Measurements from ENCODE around the gene APOL3.

APOL3 gene

DNA sequence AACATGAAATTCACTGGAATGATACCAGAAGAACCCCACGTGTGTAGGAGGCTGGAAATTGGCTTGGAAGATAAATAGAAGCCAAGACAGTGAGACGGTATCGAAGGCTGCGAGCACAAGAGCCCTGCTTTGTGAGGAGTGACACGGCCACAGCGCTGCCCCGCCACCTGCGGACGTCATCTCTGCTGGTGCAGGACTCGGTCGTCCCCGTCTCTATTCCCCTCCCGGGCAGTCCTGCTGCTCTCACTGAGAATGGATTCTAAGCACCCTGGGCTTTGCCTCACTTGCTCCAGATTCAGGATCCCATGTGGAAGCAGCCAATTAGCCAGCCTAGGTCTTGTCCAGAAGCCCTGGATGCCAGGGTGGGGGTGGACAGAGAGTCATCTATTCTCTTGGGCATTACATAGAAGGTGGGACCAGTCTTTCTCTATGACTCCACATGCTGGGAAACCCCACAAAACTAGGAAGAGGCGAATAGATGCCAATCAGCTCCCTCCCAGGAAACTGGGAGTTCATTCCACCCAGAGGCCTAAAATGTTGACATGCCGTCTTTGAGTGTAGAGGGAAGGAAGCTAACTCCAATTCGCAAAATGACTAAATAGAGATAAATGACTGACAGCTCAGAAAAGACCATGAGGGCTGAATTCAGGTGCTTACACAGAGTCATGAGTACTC is 25.1 kb downstream of the APOL3 start:
- H3K4me1 ChIP-seq: no peaks in the 10 kb centered on the region
- H3K36me3 ChIP-seq: peaks cover 0 to 4% (median 0%) of the 10 kb centered on the region in 3 donors
- intact Hi-C loops (cut with DNase I; ENCODE audit: low total_unique reads): no loop called here
- TF ChIP-seq, protein P1, sequence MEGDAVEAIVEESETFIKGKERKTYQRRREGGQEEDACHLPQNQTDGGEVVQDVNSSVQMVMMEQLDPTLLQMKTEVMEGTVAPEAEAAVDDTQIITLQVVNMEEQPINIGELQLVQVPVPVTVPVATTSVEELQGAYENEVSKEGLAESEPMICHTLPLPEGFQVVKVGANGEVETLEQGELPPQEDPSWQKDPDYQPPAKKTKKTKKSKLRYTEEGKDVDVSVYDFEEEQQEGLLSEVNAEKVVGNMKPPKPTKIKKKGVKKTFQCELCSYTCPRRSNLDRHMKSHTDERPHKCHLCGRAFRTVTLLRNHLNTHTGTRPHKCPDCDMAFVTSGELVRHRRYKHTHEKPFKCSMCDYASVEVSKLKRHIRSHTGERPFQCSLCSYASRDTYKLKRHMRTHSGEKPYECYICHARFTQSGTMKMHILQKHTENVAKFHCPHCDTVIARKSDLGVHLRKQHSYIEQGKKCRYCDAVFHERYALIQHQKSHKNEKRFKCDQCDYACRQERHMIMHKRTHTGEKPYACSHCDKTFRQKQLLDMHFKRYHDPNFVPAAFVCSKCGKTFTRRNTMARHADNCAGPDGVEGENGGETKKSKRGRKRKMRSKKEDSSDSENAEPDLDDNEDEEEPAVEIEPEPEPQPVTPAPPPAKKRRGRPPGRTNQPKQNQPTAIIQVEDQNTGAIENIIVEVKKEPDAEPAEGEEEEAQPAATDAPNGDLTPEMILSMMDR (IDR thresholded peaks at IDR 0.05): no peak
- H3K9me3 ChIP-seq: no peaks in the 10 kb centered on the region
- DNase-seq: no peak
- no peak overlapping the region for H3K27ac ChIP-seq
- H3K4me3 ChIP-seq: no peak overlapping the region
- H3K27me3 ChIP-seq: no peaks in the 10 kb centered on the region

DNA sequence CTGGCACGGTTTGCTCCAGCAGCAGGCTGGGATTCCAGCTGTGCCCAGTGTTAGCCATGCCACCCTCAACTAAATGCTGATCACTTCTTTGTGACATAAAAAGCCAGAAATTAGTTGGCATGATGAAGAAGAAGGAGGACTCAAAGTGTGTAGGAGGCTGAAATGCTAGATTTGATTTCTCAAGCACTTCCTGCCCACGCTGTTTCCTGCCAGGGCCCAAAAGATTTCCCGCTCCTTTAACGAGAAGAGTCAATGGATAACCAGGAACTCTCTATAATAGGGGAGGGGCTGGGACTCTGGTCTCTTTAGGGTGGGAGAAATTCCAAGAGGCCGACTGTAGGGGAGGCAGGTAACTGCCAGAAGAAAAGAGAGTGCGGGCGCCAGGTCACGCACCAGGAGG is 26.4 kb downstream of the APOL3 start:
- Histone ChIP-seq H3K4me3 (no peak overlapping the region), H3K4me1 (no peaks in the 10 kb centered on the region), H3K27me3 (peaks cover 0 to 3% of the 10 kb centered on the region in 2 donors), H3K9me3 (no peaks in the 10 kb centered on the region), H3K36me3 (no peaks in the 10 kb centered on the region), H3K27ac (no peak overlapping the region)
- no peak for DNase-seq
- TF ChIP-seq, protein P1 (IDR thresholded peaks at IDR 0.05): no peak
- intact Hi-C loops (cut with DNase I; ENCODE audit: low total_unique reads): no loop called here

DNA sequence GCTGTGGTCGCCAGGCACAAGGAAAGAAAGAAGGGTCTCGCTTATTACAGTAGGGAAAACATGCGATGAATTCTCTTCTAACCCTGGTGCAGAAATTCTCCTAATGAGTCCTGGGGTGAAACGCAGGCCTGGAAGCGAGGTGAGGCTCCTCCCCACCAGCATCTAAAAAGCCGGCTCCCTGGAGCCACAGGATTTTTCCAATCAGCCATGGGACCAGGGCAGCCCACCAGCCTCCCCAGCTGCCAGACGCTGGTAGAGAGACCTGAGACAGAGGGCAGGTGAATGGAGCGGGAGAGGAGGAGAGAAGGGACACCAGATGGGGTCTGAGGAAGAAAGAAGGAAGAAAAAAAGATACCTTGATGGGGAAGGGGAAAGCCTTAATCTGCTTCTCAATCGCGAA is 28.6 kb downstream of the APOL3 start:
- Histone ChIP-seq H3K4me1 (no peaks in the 10 kb centered on the region), H3K27me3 (peaks cover 0 to 9% of the 10 kb centered on the region in 2 donors), H3K4me3 (no peak overlapping the region), H3K27ac (no peak overlapping the region), H3K36me3 (no peaks in the 10 kb centered on the region), H3K9me3 (no peaks in the 10 kb centered on the region)
- DNase-seq: no peak
- TF ChIP-seq, protein P1 (IDR thresholded peaks at IDR 0.05): no peak
- intact Hi-C loops (cut with DNase I; ENCODE audit: low total_unique reads): no loop called here

DNA sequence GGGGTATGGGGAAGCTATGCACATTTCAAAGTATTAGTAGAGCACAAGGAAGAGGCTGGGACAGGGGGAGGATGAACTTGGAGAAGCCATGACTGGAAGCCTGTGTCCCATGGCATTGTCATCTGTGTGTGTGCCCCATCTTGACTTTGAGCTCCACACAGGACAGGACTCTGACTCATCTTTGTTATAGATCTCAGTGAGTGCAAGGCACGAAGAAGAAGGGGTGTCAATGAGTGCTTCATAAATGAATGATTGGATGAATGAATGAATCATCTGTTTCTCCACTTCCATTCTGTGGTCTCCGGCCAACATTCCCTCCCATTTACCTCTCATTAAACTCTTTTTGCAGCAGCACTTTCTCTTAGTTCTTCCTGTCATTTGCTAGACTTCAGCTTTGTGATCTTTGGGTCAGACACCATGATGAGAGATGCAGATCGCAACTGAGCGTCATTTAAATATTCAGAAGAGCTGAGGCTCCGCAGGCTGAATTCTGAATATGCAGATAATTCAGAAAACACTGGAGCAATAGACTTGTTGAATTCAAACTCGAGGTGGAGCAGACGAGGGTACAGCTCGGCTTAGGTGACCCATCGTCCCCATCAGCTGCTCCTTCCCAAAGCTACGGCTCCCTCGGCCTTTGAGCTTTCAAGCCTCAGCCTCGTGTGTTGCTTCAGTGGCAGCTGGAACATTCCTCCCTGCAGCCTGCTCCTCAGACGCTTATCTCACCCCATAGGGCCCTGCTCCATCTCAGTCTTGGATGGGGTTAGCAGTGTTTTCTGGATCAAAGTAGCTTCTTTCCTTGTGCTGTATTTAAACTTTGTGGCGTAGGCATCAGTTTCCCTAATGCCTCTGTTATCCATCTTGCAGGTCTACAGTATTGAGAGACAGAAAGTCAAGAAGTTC is 30.8 kb downstream of the APOL3 start:
- TF ChIP-seq, protein P1 (IDR thresholded peaks at IDR 0.05): no peak
- intact Hi-C loops (cut with DNase I; ENCODE audit: low total_unique reads): loop anchor here (10.0 kb wide), 1 partner anchor 365 kb away; no protein-coding TSS in a partner anchor
- Histone ChIP-seq H3K36me3 (no peaks in the 10 kb centered on the region), H3K27me3 (peaks cover 0 to 9% of the 10 kb centered on the region in 2 donors), H3K4me3 (no peak overlapping the region), H3K9me3 (no peaks in the 10 kb centered on the region), H3K4me1 (no peaks in the 10 kb centered on the region), H3K27ac (no peak overlapping the region)
- no peak for DNase-seq

DNA sequence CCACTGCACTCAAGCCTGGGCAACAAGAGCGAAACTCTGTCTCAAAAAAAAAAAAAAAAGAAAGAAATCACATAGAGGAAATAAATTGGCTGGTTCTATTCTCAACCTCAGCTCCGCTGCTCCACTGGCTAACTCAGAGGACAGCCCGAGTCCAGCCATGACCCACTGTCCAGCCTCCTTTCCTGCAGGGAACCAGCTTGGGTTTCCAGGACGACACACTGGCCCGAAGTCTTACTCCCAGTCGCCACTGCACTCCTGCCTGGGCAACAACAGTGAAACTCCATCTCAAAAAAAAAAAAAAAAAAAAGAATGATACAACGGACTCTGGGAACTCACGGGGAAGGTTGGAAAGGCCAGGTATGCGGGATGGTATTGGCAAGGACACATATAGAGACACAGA is 31.5 kb downstream of the APOL3 start:
- intact Hi-C loops (cut with DNase I; ENCODE audit: low total_unique reads): loop anchor here (10.0 kb wide), 1 partner anchor 364 kb away; no protein-coding TSS in a partner anchor
- no peak for DNase-seq
- Histone ChIP-seq H3K4me1 (peaks cover 0 to 3% (median 2%) of the 10 kb centered on the region in 4 donors), H3K27ac (no peak overlapping the region), H3K36me3 (no peaks in the 10 kb centered on the region), H3K4me3 (no peak overlapping the region), H3K9me3 (no peaks in the 10 kb centered on the region), H3K27me3 (peaks cover 0 to 9% of the 10 kb centered on the region in 2 donors)
- TF ChIP-seq, protein P1 (IDR thresholded peaks at IDR 0.05): no peak

Measured in tibial artery (tissue), 4 donors.